ENCODE data around the gene SIGLEC1.

GRCh38 chr20:3679749-3680700 lies 32.4 kb downstream of the SIGLEC1 start:
- TF ChIP-seq, protein P1, sequence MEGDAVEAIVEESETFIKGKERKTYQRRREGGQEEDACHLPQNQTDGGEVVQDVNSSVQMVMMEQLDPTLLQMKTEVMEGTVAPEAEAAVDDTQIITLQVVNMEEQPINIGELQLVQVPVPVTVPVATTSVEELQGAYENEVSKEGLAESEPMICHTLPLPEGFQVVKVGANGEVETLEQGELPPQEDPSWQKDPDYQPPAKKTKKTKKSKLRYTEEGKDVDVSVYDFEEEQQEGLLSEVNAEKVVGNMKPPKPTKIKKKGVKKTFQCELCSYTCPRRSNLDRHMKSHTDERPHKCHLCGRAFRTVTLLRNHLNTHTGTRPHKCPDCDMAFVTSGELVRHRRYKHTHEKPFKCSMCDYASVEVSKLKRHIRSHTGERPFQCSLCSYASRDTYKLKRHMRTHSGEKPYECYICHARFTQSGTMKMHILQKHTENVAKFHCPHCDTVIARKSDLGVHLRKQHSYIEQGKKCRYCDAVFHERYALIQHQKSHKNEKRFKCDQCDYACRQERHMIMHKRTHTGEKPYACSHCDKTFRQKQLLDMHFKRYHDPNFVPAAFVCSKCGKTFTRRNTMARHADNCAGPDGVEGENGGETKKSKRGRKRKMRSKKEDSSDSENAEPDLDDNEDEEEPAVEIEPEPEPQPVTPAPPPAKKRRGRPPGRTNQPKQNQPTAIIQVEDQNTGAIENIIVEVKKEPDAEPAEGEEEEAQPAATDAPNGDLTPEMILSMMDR (IDR thresholded peaks at IDR 0.05; ENCODE audit: insufficient read depth, low read length) = no peak
- no peak for TF ChIP-seq POLR2AphosphoS5 (IDR thresholded peaks at IDR 0.05; ENCODE audit: low read depth)
- TF ChIP-seq GABPA (IDR thresholded peaks at IDR 0.05; ENCODE audit: low read depth) = no peak
- TF ChIP-seq SPI1 (IDR thresholded peaks at IDR 0.05; ENCODE audit: borderline replicate concordance, low read depth) = no peak
